Gastrocnemius medialis (tissue), 4 donors: ENCODE results near the gene TEX2.

Experiments
- POLR2A ChIP-seq, 2 donors: fragments of 450-650 bp; IDR thresholded peaks; one replicate each; pipeline ENCODE4 v1.6.1; 2017; ENCODE audit warnings: antibody characterized with exemption in 2 of 2, mild to moderate bottlenecking in 2 of 2, moderate library complexity in 2 of 2
- TF ChIP-seq, protein P1 (sequence below), 5 experiments: fragments of 450-650 bp in 3 of 5; fragments of 200-600 bp in 2 of 5; sonication (generic) in 2 of 5; IDR thresholded peaks in 4 of 5; conservative IDR thresholded peaks in 1 of 5; 1 replicate in 4 of 5; 2 replicates in 1 of 5; pipeline ENCODE4 v1.5.1; 2016 to 2019; ENCODE audit warnings: antibody characterized with exemption in 5 of 5, mild to moderate bottlenecking in 3 of 5, moderate library complexity in 3 of 5

DNA sequence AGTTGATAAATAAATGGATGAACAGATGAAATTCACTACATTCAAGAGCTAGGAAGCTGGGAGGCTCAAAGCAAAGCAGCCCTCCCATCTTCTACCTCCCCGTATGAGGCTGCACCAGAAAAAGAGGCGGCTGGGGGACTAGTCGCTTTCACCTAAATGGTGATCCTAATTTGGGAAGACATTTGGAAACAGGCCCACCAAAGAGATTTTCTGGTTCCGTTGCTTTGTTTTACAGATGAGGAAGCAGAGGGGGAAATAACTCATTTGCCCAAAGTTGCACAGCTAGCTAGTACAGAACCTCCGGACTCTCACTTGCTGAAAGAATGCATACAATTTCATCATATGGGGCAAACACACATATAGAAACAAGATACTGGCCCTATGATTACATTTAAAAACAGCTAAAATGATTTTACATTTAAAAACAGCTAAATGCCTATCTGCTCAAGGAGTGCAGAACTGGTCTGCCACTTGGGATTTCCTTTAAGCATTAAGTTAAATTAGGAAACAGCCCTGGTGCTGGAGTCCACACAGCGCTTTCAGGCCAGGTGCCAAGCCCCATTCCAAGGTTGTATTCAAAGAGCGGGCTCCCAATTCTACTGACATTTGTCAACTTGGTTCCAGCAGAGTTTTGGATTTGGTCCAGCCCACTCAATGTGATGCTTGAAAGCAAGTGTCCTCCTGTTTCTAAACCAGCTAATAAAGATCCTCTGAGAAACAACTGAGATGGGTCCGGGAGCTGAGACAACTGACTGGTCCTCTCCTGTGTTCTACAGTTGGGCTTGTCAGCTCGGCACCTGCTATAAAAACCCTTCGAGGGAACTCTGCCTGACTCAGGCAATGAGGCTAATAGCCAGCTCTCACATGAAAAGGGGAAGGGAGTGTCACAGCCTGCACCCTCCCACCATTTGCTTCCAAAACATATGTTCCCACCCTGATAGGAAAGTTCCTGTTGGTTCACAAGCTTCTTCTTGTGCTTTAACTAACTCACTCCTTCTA is 144.8 kb downstream of the TEX2 start:
- TF ChIP-seq, protein P1, sequence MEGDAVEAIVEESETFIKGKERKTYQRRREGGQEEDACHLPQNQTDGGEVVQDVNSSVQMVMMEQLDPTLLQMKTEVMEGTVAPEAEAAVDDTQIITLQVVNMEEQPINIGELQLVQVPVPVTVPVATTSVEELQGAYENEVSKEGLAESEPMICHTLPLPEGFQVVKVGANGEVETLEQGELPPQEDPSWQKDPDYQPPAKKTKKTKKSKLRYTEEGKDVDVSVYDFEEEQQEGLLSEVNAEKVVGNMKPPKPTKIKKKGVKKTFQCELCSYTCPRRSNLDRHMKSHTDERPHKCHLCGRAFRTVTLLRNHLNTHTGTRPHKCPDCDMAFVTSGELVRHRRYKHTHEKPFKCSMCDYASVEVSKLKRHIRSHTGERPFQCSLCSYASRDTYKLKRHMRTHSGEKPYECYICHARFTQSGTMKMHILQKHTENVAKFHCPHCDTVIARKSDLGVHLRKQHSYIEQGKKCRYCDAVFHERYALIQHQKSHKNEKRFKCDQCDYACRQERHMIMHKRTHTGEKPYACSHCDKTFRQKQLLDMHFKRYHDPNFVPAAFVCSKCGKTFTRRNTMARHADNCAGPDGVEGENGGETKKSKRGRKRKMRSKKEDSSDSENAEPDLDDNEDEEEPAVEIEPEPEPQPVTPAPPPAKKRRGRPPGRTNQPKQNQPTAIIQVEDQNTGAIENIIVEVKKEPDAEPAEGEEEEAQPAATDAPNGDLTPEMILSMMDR (IDR thresholded peaks at IDR 0.05 in 4 of 5, conservative IDR thresholded peaks at IDR 0.05 in 1 of 5): no peak
- no peak for TF ChIP-seq POLR2A (IDR thresholded peaks at IDR 0.05)
